Activated naive CD8-positive, alpha-beta T cell treated with anti-CD3 and anti-CD28 coated beads, Interleukin-2, amount 10 ng/mL, durations not matched to agents 7 days and 5 days (primary cell): ENCODE results near the gene CDKN1A. TPM values are rescaled to one million over a fixed set of nuclear protein-coding genes. Genes with fewer than 3 reads are reported as not detected.

ENCODE experiments used
- ATAC-seq: fragments of 150-1000 bp; cut with Tn5 transposase; one replicate; pipeline ENCODE4 v1.10.0; 2021; ENCODE audit warnings: low read depth, moderate library complexity
- POLR2A ChIA-PET: fragments of 350-600 bp; sonication (Branson Sonifier 250); formaldehyde crosslinking; loops from one replicate; lab custom pipeline; 2021; ENCODE audit warnings: antibody characterized with exemption; lab: Charles Lee
- DNase-seq: peaks from one replicate; pipeline ENCODE4 v3.0.0; 2021
- H3K27ac Mint-ChIP-seq: one replicate; pipeline ENCODE4 v1.8.0; 2022; ENCODE audit warnings: mild to moderate bottlenecking, mixed read lengths
- H3K27me3 Mint-ChIP-seq: one replicate; pipeline ENCODE4 v1.8.0; 2022; ENCODE audit warnings: mild to moderate bottlenecking, moderate library complexity, mixed read lengths
- H3K36me3 Mint-ChIP-seq: one replicate; pipeline ENCODE4 v1.8.0; 2021; ENCODE audit warnings: mild to moderate bottlenecking, mixed read lengths
- H3K4me1 Mint-ChIP-seq: one replicate; pipeline ENCODE4 v1.8.0; 2021; ENCODE audit warnings: mixed read lengths
- H3K4me3 Mint-ChIP-seq: one replicate; pipeline ENCODE4 v1.8.0; 2022; ENCODE audit warnings: mild to moderate bottlenecking, moderate library complexity, mixed read lengths
- H3K9me3 Mint-ChIP-seq: one replicate; pipeline ENCODE4 v1.8.0; 2021; ENCODE audit warnings: mixed read lengths
- total RNA-seq, 2 experiments: library from RNA; stranded (reverse); gene quantifications; one replicate each; pipeline ENCODE4 v1.2.3, GENCODE V29; 2021

The CDKN1A gene
- total RNA-seq, 2 experiments from 2014 or later, result 25.1 to 25.9 TPM

- DNase-seq (no peak), ATAC-seq (no peak)
- Mint-ChIP-seq H3K36me3 (peaks cover 3% of the 10 kb centered on the region), H3K4me1 (peaks cover 35% of the 10 kb centered on the region), H3K27ac (peak overlapping the region; percentile 79), H3K27me3 (peaks cover 2% of the 10 kb centered on the region), H3K9me3 (no peaks in the 10 kb centered on the region), H3K4me3 (peak overlapping the region; percentile 68)
- POLR2A ChIA-PET, result interaction anchor here (0.6 kb wide), 1 partner anchor 97 kb away, joined by 3 read pairs; no protein-coding TSS in a partner anchor
Measured at GRCh38 chr6:36676141-36677058, 2.1 kb upstream of the CDKN1A start.

GRCh38 chr6:36677059-36677749, 1.3 kb upstream of the CDKN1A start:
- H3K27ac Mint-ChIP-seq, result peak overlapping the region; percentile 79
- ATAC-seq (no peak), DNase-seq (no peak)
- H3K9me3 Mint-ChIP-seq, result no peaks in the 10 kb centered on the region
- POLR2A ChIA-PET, result interaction anchor here (0.6 to 1.5 kb wide), 4 partner anchors 57 to 96 kb away, joined by 3 read pairs; no protein-coding TSS in a partner anchor
- peaks cover 35% of the 10 kb centered on the region for H3K4me1 Mint-ChIP-seq
- H3K4me3 Mint-ChIP-seq, result peak overlapping the region; percentile 68
- H3K36me3 Mint-ChIP-seq, result peaks cover 3% of the 10 kb centered on the region
- H3K27me3 Mint-ChIP-seq, result peaks cover 2% of the 10 kb centered on the region

GRCh38 chr6:36677753-36678487, 594 bp upstream of the CDKN1A start:
- POLR2A ChIA-PET, result interaction anchor here (0.5 to 1.8 kb wide), 11 partner anchors 11 to 254 kb away, joined by 3 to 6 read pairs (median 3); no protein-coding TSS in a partner anchor
- DNase-seq (no peak), ATAC-seq (no peak)
- H3K4me3 Mint-ChIP-seq, result peak overlapping the region; percentile 68
- peak overlapping the region; percentile 77 for H3K27ac Mint-ChIP-seq
- no peaks in the 10 kb centered on the region for H3K9me3 Mint-ChIP-seq
- no peaks in the 10 kb centered on the region for H3K27me3 Mint-ChIP-seq
- peaks cover 42% of the 10 kb centered on the region for H3K4me1 Mint-ChIP-seq
- peaks cover 5% of the 10 kb centered on the region for H3K36me3 Mint-ChIP-seq

- peak overlapping the region; percentile 99 for H3K4me3 Mint-ChIP-seq
- peak overlapping the region; percentile 96 for H3K27ac Mint-ChIP-seq
- peaks cover 6% of the 10 kb centered on the region for H3K36me3 Mint-ChIP-seq
- DNase-seq (peak; percentile 61), ATAC-seq (no peak)
- H3K4me1 Mint-ChIP-seq, result peaks cover 49% of the 10 kb centered on the region
- H3K27me3 Mint-ChIP-seq, result no peaks in the 10 kb centered on the region
- POLR2A ChIA-PET, result interaction anchor here (0.6 to 1.8 kb wide), 17 partner anchors 10 to 256 kb away, joined by 3 to 7 read pairs (median 3); partner anchors contain the start of genes PPIL1 and SRSF3
- H3K9me3 Mint-ChIP-seq, result no peaks in the 10 kb centered on the region
Measured at GRCh38 chr6:36679043-36679833, 724 bp downstream of the CDKN1A start.

- Mint-ChIP-seq H3K9me3 (no peaks in the 10 kb centered on the region), H3K4me1 (peaks cover 34% of the 10 kb centered on the region), H3K36me3 (peaks cover 28% of the 10 kb centered on the region), H3K27ac (peak overlapping the region; percentile 74), H3K4me3 (peak overlapping the region; percentile 56), H3K27me3 (no peaks in the 10 kb centered on the region)
- POLR2A ChIA-PET, result interaction anchor here (0.6 to 2.6 kb wide), 5 partner anchors 9 to 138 kb away, joined by 3 to 17 read pairs (median 3); partner anchors contain the start of gene SRSF3
- peak; percentile 6 for ATAC-seq
- peak; percentile 57 for DNase-seq
Measured at GRCh38 chr6:36682328-36683144, 4.0 kb downstream of the CDKN1A start.

GRCh38 chr6:36683145-36683655, 4.7 kb downstream of the CDKN1A start:
- Mint-ChIP-seq H3K9me3 (no peaks in the 10 kb centered on the region), H3K4me1 (peaks cover 27% of the 10 kb centered on the region), H3K27ac (peak overlapping the region; percentile 74), H3K4me3 (no peak overlapping the region), H3K27me3 (no peaks in the 10 kb centered on the region), H3K36me3 (peaks cover 30% of the 10 kb centered on the region)
- no peak for DNase-seq
- POLR2A ChIA-PET, result interaction anchor here (1.3 to 2.6 kb wide), 2 partner anchors 9 to 89 kb away, joined by 4 to 17 read pairs; partner anchors contain the start of gene SRSF3
- no peak for ATAC-seq

- Mint-ChIP-seq H3K36me3 (peaks cover 30% of the 10 kb centered on the region), H3K27ac (no peak overlapping the region), H3K9me3 (no peaks in the 10 kb centered on the region), H3K4me3 (no peak overlapping the region), H3K27me3 (no peaks in the 10 kb centered on the region), H3K4me1 (peaks cover 27% of the 10 kb centered on the region)
- POLR2A ChIA-PET, result interaction anchor here (1.1 to 2.6 kb wide), 2 partner anchors 8 to 89 kb away, joined by 3 to 17 read pairs; no protein-coding TSS in a partner anchor
- no peak for DNase-seq
- no peak for ATAC-seq
Measured at GRCh38 chr6:36683656-36684446, 5.3 kb downstream of the CDKN1A start.

GRCh38 chr6:36684447-36684812, 5.9 kb downstream of the CDKN1A start:
- no peak for ATAC-seq
- H3K9me3 Mint-ChIP-seq, result no peaks in the 10 kb centered on the region
- peaks cover 25% of the 10 kb centered on the region for H3K4me1 Mint-ChIP-seq
- no peak overlapping the region for H3K4me3 Mint-ChIP-seq
- H3K27me3 Mint-ChIP-seq, result no peaks in the 10 kb centered on the region
- H3K36me3 Mint-ChIP-seq, result peaks cover 30% of the 10 kb centered on the region
- no peak for DNase-seq
- H3K27ac Mint-ChIP-seq, result no peak overlapping the region
- POLR2A ChIA-PET, result interaction anchor here (1.1 kb wide), 1 partner anchor 89 kb away, joined by 3 read pairs; no protein-coding TSS in a partner anchor

GRCh38 chr6:36685166-36685924, 6.8 kb downstream of the CDKN1A start:
- peaks cover 30% of the 10 kb centered on the region for H3K36me3 Mint-ChIP-seq
- H3K4me1 Mint-ChIP-seq, result peaks cover 26% of the 10 kb centered on the region
- no peaks in the 10 kb centered on the region for H3K27me3 Mint-ChIP-seq
- no peak overlapping the region for H3K4me3 Mint-ChIP-seq
- H3K27ac Mint-ChIP-seq, result no peak overlapping the region
- DNase-seq (no peak), ATAC-seq (no peak)
- no peaks in the 10 kb centered on the region for H3K9me3 Mint-ChIP-seq
- POLR2A ChIA-PET, result no interaction called here

- no peaks in the 10 kb centered on the region for H3K9me3 Mint-ChIP-seq
- peaks cover 25% of the 10 kb centered on the region for H3K4me1 Mint-ChIP-seq
- H3K27me3 Mint-ChIP-seq, result no peaks in the 10 kb centered on the region
- DNase-seq (no peak), ATAC-seq (no peak)
- POLR2A ChIA-PET, result no interaction called here
- peaks cover 27% of the 10 kb centered on the region for H3K36me3 Mint-ChIP-seq
- peak overlapping the region; percentile 30 for H3K27ac Mint-ChIP-seq
- H3K4me3 Mint-ChIP-seq, result no peak overlapping the region
Measured at GRCh38 chr6:36685926-36686667, 7.6 kb downstream of the CDKN1A start.
